Measurements from ENCODE around the gene MAN1C1. TPM values are rescaled to one million over a fixed set of nuclear protein-coding genes. Genes with fewer than 3 reads are reported as not detected.

The MAN1C1 gene
- total and polyA plus RNA-seq, 2 donors from 2014 or later = 31.7 to 65.5 TPM

DNA sequence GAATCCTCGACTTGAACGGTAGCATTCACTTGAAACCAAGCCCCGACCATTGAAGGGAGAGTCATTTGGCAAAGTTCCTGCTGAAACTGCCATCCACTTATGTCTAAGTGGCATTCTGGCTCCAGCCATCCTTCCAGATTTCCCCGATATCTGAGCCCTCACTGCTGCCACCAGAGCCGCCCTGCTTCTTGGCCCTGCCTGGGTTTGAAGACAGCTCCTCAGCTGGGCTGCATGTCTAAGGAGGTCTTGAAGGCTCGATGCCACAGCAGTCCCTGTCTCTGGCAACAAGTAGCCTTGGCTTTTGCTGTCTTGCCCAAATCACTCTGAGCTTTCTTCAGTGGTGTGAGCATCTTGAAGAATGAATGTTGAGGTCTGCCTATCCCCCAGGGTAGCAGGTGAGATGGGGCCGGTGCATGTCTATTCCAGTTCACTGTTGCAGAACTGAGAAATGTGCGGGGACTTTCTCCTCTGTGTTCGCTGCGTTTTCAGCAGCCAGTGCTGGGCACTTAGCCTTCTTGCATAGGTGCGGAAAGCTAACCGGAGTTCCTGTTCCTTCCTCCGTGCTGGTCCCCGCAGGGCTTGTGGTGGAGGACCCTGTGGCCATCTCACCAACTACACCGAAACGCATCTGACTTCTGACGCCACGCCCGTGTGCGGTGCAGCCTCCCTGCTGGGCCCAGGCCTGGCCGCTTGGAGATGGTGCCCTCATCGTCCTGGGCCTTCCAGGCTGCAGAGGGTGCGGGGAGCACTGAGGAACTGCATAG is 29.2 kb downstream of the MAN1C1 start:
- TF ChIP-seq, protein P1, sequence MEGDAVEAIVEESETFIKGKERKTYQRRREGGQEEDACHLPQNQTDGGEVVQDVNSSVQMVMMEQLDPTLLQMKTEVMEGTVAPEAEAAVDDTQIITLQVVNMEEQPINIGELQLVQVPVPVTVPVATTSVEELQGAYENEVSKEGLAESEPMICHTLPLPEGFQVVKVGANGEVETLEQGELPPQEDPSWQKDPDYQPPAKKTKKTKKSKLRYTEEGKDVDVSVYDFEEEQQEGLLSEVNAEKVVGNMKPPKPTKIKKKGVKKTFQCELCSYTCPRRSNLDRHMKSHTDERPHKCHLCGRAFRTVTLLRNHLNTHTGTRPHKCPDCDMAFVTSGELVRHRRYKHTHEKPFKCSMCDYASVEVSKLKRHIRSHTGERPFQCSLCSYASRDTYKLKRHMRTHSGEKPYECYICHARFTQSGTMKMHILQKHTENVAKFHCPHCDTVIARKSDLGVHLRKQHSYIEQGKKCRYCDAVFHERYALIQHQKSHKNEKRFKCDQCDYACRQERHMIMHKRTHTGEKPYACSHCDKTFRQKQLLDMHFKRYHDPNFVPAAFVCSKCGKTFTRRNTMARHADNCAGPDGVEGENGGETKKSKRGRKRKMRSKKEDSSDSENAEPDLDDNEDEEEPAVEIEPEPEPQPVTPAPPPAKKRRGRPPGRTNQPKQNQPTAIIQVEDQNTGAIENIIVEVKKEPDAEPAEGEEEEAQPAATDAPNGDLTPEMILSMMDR (IDR thresholded peaks at IDR 0.05; ENCODE audit: borderline replicate concordance, extremely low read depth, insufficient read depth) = no peak
- no peak overlapping the region for H3K4me3 ChIP-seq (ENCODE audit: low read length in 3 of 3)
- H3K27ac ChIP-seq (ENCODE audit: low read depth in 2 of 2, low read length in 2 of 2) = no peak overlapping the region
- no peak for DNase-seq
- H3K4me1 ChIP-seq (ENCODE audit: control insufficient read depth in 2 of 3, insufficient read depth in 2 of 3, low read depth in 1 of 3, low read length in 3 of 3) = peaks cover 0 to 6% (median 4%) of the 10 kb centered on the region in 3 donors
- no peak overlapping the region for H3K9ac ChIP-seq (ENCODE audit: low read length in 3 of 3)
- no peaks in the 10 kb centered on the region for H3K9me3 ChIP-seq (ENCODE audit: control insufficient read depth in 2 of 3, insufficient read depth in 1 of 3, low read length in 3 of 3)
- H3K36me3 ChIP-seq (ENCODE audit: control insufficient read depth in 2 of 3, insufficient read depth in 3 of 3, low read length in 3 of 3) = peaks cover 0 to 6% (median 0%) of the 10 kb centered on the region in 3 donors
- intact Hi-C loops (cut with DNase I) = no loop called here
- H3K27me3 ChIP-seq (ENCODE audit: control insufficient read depth, insufficient read depth, low read length) = no peaks in the 10 kb centered on the region
- no peak for FAIRE-seq

DNA sequence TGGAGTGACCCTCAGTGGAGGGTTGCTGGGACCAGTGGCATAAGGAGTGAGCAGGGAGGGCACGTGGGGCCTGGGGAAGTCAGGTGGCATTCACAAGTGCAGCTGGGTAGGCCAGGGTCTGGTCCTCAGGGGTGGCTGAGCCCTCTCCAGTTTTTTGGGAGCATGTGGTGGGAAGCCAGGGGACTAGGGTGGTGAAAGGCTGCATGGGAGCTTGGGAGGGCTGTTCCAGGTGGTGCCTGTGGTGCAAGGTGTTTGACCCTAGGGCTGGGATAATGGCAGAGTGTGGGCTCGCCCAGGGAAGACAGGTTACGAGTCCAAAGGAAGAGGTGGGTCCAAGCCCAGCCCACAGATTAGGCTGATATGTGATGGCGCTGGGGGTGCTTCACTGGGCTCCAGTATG is 30.5 kb downstream of the MAN1C1 start:
- Histone ChIP-seq H3K27ac (ENCODE audit: low read depth in 2 of 2, low read length in 2 of 2) (no peak overlapping the region), H3K36me3 (ENCODE audit: control insufficient read depth in 2 of 3, insufficient read depth in 3 of 3, low read length in 3 of 3) (peaks cover 0 to 6% (median 0%) of the 10 kb centered on the region in 3 donors), H3K9me3 (ENCODE audit: control insufficient read depth in 2 of 3, insufficient read depth in 1 of 3, low read length in 3 of 3) (no peaks in the 10 kb centered on the region), H3K9ac (ENCODE audit: low read length in 3 of 3) (no peak overlapping the region), H3K4me3 (ENCODE audit: low read length in 3 of 3) (no peak overlapping the region), H3K4me1 (ENCODE audit: control insufficient read depth in 2 of 3, insufficient read depth in 2 of 3, low read depth in 1 of 3, low read length in 3 of 3) (peaks cover 0 to 7% (median 6%) of the 10 kb centered on the region in 3 donors), H3K27me3 (ENCODE audit: control insufficient read depth, insufficient read depth, low read length) (no peaks in the 10 kb centered on the region)
- TF ChIP-seq, protein P1 (IDR thresholded peaks at IDR 0.05; ENCODE audit: borderline replicate concordance, extremely low read depth, insufficient read depth) = no peak
- intact Hi-C loops (cut with DNase I) = no loop called here
- DNase-seq (no peak), FAIRE-seq (no peak)

DNA sequence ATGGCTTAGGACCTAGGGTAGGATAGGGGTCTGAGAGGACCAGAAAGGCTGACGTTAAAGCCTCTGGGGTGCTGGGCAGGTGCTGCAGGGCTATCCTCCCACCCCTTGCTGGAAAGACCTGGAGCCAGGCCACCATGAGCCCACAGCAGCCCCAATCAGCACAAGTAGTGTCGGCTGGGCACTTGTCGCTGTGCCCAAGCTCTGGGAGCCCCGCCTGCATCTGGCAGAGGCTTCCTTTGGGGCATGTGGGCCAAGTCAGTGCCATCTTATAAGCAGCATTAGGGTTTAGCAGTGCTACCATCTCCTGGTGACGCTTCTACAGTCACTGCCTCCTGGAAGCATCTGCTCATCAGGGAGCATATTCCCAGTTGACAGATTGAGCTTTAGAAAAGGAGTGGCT is 31.3 kb downstream of the MAN1C1 start:
- no peaks in the 10 kb centered on the region for H3K27me3 ChIP-seq (ENCODE audit: control insufficient read depth, insufficient read depth, low read length)
- no peak for DNase-seq
- peaks cover 0 to 6% (median 0%) of the 10 kb centered on the region in 3 donors for H3K36me3 ChIP-seq (ENCODE audit: control insufficient read depth in 2 of 3, insufficient read depth in 3 of 3, low read length in 3 of 3)
- FAIRE-seq = no peak
- peaks cover 0 to 7% (median 2%) of the 10 kb centered on the region in 3 donors for H3K4me1 ChIP-seq (ENCODE audit: control insufficient read depth in 2 of 3, insufficient read depth in 2 of 3, low read depth in 1 of 3, low read length in 3 of 3)
- H3K9ac ChIP-seq (ENCODE audit: low read length in 3 of 3) = no peak overlapping the region
- H3K9me3 ChIP-seq (ENCODE audit: control insufficient read depth in 2 of 3, insufficient read depth in 1 of 3, low read length in 3 of 3) = no peaks in the 10 kb centered on the region
- H3K4me3 ChIP-seq (ENCODE audit: low read length in 3 of 3) = no peak overlapping the region
- intact Hi-C loops (cut with DNase I) = no loop called here
- TF ChIP-seq, protein P1 (IDR thresholded peaks at IDR 0.05; ENCODE audit: borderline replicate concordance, extremely low read depth, insufficient read depth) = no peak
- no peak overlapping the region for H3K27ac ChIP-seq (ENCODE audit: low read depth in 2 of 2, low read length in 2 of 2)

All from kidney (tissue), 14 donors.